Neural crest cell (in vitro differentiated cells): ENCODE results near the gene PRR23A. TPM values are rescaled to one million over a fixed set of nuclear protein-coding genes. Genes with fewer than 3 reads are reported as not detected.

Source experiments
- DNase-seq: peaks from one replicate; pipeline ENCODE4 v3.0.0; 2021; ENCODE audit warnings: low read depth, mixed read lengths, low spot score
- H3K27ac Mint-ChIP-seq: one replicate; pipeline ENCODE4 v1.8.0; 2021; ENCODE audit warnings: mild to moderate bottlenecking, mixed read lengths; ENCODE audit not compliant: unreplicated experiment
- H3K27me3 Mint-ChIP-seq: 2 replicates; pipeline ENCODE4 v1.8.0; 2021; ENCODE audit warnings: low read depth, mild to moderate bottlenecking, mixed read lengths
- H3K36me3 Mint-ChIP-seq: 2 replicates; pipeline ENCODE4 v1.8.0; 2021; ENCODE audit warnings: low read depth, mild to moderate bottlenecking, mixed read lengths
- H3K4me1 Mint-ChIP-seq: 2 replicates; pipeline ENCODE4 v1.8.0; 2021; ENCODE audit warnings: mixed read lengths
- H3K4me3 Mint-ChIP-seq: one replicate; pipeline ENCODE4 v1.8.0; 2021; ENCODE audit warnings: mild to moderate bottlenecking, mixed read lengths
- H3K9me3 Mint-ChIP-seq: 2 replicates; pipeline ENCODE4 v1.8.0; 2021; ENCODE audit warnings: mixed read lengths
- total RNA-seq: library from RNA; stranded (reverse); gene quantifications from 2 replicates; pipeline ENCODE4 v1.2.1, GENCODE V29; 2021
- TF ChIP-seq, protein P1 (sequence below): fragments of 200-600 bp; sonication (generic); conservative IDR thresholded peaks from 2 replicates; pipeline ENCODE4 v1.5.0; 2021; ENCODE audit warnings: antibody characterized with exemption, mild to moderate bottlenecking

Gene PRR23A
- total RNA-seq, 1 donor from 2014 or later, result not detected

DNA sequence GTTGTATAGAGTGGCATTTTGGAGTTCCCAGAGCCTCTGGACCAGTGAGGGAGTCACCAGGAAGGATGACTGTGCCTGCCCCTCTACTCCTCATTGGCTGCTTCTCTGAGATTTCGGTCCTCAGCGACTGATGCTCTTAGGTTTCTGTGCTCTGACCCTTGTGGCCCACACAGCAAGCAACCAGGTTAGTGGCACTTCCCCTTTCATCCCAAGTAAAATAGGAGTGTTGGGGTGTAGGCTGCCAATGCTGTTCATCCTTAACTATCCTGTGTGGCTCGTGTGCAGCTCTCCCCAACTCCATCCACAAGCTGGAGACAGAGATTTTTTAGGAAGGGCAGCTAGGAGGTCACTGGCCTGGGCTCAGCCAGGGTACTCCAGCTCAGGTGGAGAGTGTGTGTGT lies 21.3 kb downstream of the PRR23A start:
- DNase-seq, result no peak
- no peak overlapping the region for H3K4me3 Mint-ChIP-seq
- H3K9me3 Mint-ChIP-seq, result no peaks in the 10 kb centered on the region
- H3K4me1 Mint-ChIP-seq, result peaks cover 4% of the 10 kb centered on the region
- TF ChIP-seq, protein P1, sequence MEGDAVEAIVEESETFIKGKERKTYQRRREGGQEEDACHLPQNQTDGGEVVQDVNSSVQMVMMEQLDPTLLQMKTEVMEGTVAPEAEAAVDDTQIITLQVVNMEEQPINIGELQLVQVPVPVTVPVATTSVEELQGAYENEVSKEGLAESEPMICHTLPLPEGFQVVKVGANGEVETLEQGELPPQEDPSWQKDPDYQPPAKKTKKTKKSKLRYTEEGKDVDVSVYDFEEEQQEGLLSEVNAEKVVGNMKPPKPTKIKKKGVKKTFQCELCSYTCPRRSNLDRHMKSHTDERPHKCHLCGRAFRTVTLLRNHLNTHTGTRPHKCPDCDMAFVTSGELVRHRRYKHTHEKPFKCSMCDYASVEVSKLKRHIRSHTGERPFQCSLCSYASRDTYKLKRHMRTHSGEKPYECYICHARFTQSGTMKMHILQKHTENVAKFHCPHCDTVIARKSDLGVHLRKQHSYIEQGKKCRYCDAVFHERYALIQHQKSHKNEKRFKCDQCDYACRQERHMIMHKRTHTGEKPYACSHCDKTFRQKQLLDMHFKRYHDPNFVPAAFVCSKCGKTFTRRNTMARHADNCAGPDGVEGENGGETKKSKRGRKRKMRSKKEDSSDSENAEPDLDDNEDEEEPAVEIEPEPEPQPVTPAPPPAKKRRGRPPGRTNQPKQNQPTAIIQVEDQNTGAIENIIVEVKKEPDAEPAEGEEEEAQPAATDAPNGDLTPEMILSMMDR, result no peak
- H3K27ac Mint-ChIP-seq, result no peak overlapping the region
- peaks cover 15% of the 10 kb centered on the region for H3K27me3 Mint-ChIP-seq
- no peaks in the 10 kb centered on the region for H3K36me3 Mint-ChIP-seq

DNA sequence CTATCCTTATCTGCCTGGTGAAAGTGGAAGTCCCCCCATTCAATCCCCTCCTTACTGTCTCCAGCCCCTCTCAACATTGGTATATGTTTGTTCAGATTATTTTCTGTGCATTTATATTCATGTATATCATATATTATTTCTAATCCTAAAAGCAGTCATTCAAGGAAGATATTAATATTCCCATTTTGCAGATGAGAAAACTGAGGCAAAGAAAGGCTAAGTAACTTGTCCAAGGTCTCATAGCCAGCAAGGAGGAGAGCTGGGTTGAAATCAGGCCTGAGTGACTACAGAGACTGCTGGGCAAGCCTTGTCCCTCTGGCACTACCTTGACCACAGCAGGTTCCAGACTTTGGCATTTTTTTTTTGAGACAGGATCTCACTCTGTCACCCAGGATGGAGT lies 30.0 kb downstream of the PRR23A start:
- Mint-ChIP-seq H3K36me3 (no peaks in the 10 kb centered on the region), H3K27ac (no peak overlapping the region)
- no peak for DNase-seq

DNA sequence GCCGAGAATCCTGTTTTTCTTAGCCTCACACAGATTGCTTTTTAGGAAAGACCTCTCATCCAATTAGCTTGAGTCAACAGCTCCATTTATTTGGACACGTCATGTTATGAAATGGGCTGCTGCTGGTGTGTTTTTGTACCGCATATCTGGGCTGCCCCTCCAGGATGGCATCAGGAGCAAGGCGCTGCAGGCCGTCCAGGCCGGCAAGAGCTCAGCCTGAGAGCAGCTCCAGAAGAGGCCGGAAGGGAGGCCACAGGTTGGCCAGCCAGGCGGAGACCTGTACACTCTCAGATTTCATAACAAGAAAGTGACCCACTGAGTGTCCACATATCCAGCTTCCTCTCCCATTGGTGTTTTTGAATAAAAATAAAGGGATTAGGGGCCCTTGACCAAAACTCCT lies 30.7 kb downstream of the PRR23A start:
- Mint-ChIP-seq H3K27me3 (peaks cover 13% of the 10 kb centered on the region), H3K9me3 (no peaks in the 10 kb centered on the region), H3K4me3 (no peak overlapping the region), H3K27ac (no peak overlapping the region), H3K4me1 (no peaks in the 10 kb centered on the region), H3K36me3 (no peaks in the 10 kb centered on the region)
- DNase-seq, result no peak
- TF ChIP-seq, protein P1, result no peak

More for the DNA sequence above, 30.0 kb downstream of the PRR23A start:
- H3K4me1 Mint-ChIP-seq, result no peaks in the 10 kb centered on the region
- no peak overlapping the region for H3K4me3 Mint-ChIP-seq
- peaks cover 6% of the 10 kb centered on the region for H3K27me3 Mint-ChIP-seq
- no peaks in the 10 kb centered on the region for H3K9me3 Mint-ChIP-seq
- TF ChIP-seq, protein P1, result no peak

- no peaks in the 10 kb centered on the region for H3K4me1 Mint-ChIP-seq
- H3K36me3 Mint-ChIP-seq, result no peaks in the 10 kb centered on the region
- no peak overlapping the region for H3K4me3 Mint-ChIP-seq
- TF ChIP-seq, protein P1, result no peak
- no peak for DNase-seq
- H3K27me3 Mint-ChIP-seq, result peaks cover 17% of the 10 kb centered on the region
- no peak overlapping the region for H3K27ac Mint-ChIP-seq
- H3K9me3 Mint-ChIP-seq, result no peaks in the 10 kb centered on the region
These were observed 31.6 kb downstream of the PRR23A start for GRCh38 chr3:138974462-138974861.

GRCh38 chr3:138972941-138973340 lies 33.1 kb downstream of the PRR23A start:
- Mint-ChIP-seq H3K9me3 (no peaks in the 10 kb centered on the region), H3K36me3 (no peaks in the 10 kb centered on the region), H3K27ac (no peak overlapping the region), H3K4me3 (no peak overlapping the region), H3K27me3 (peaks cover 26% of the 10 kb centered on the region), H3K4me1 (no peaks in the 10 kb centered on the region)
- no peak for DNase-seq
- TF ChIP-seq, protein P1, result no peak
